Superior temporal gyrus (tissue), 1 donor: ENCODE measurements around the gene UNC5B.

Experiments
- DNase-seq: peaks from one replicate; pipeline ENCODE4 v3.0.0-alpha.2; 2016; ENCODE audit errors: extremely low spot score

The UNC5B gene

GRCh38 chr10:71343392-71343773, 131.0 kb downstream of the UNC5B start:
- DNase-seq = peak; percentile 55

- DNase-seq = no peak
Observed at GRCh38 chr10:71344154-71344925, 132.0 kb downstream of the UNC5B start.

GRCh38 chr10:71344993-71345480, 132.7 kb downstream of the UNC5B start:
- DNase-seq = no peak

GRCh38 chr10:71345694-71346093, 133.3 kb downstream of the UNC5B start:
- DNase-seq = no peak

GRCh38 chr10:71346731-71347130, 134.4 kb downstream of the UNC5B start:
- no peak for DNase-seq

- no peak for DNase-seq
Observed at GRCh38 chr10:71347587-71348395, 135.4 kb downstream of the UNC5B start.

GRCh38 chr10:71348850-71349249, 136.5 kb downstream of the UNC5B start:
- DNase-seq = no peak

GRCh38 chr10:71349406-71349805, 137.0 kb downstream of the UNC5B start:
- DNase-seq = no peak

- DNase-seq = no peak
Observed at GRCh38 chr10:71351087-71351486, 138.7 kb downstream of the UNC5B start.

GRCh38 chr10:71351628-71352319, 139.4 kb downstream of the UNC5B start:
- DNase-seq = no peak
